Osteoblast (primary cell): ENCODE measurements around the gene HESX1. TPM values are rescaled to one million over a fixed set of nuclear protein-coding genes. Genes with fewer than 3 reads are reported as not detected.

Experiments used
- DNase-seq: peaks from one replicate; pipeline ENCODE4 v3.0.0; 2011; ENCODE audit warnings: low spot score, mixed read lengths; ENCODE audit not compliant: insufficient read length; ENCODE audit errors: missing footprints
- H2AFZ ChIP-seq: 2 replicates; pipeline ENCODE4 v1.6.0; 2011; ENCODE audit warnings: mild to moderate bottlenecking, low read length
- H3K27ac ChIP-seq: 2 replicates; pipeline ENCODE4 v1.5.1; 2011; ENCODE audit warnings: mild to moderate bottlenecking, low read depth, low read length, moderate library complexity
- H3K27me3 ChIP-seq: 2 replicates; pipeline ENCODE4 v1.6.0; 2012; ENCODE audit warnings: mild to moderate bottlenecking, control low read depth, inconsistent platforms, low read length, moderate library complexity; ENCODE audit not compliant: insufficient read depth
- H3K36me3 ChIP-seq: 2 replicates; pipeline ENCODE4 v1.5.1; 2011; ENCODE audit warnings: mild to moderate bottlenecking, low read length, control low read depth, moderate library complexity; ENCODE audit not compliant: insufficient read depth
- H3K4me1 ChIP-seq: 2 replicates; pipeline ENCODE4 v1.5.1; 2011; ENCODE audit warnings: mild to moderate bottlenecking, low read length, control low read depth, moderate library complexity; ENCODE audit not compliant: insufficient read depth
- H3K4me2 ChIP-seq: 2 replicates; pipeline ENCODE4 v1.6.0; 2011; ENCODE audit warnings: mild to moderate bottlenecking, low read length; ENCODE audit not compliant: insufficient read depth
- H3K4me3 ChIP-seq: fragments of 200-600 bp; sonication (generic); 3 replicates; pipeline ENCODE4 v1.5.1; 2012; ENCODE audit warnings: mild to moderate bottlenecking, low read length, inconsistent platforms; ENCODE audit not compliant: insufficient read depth
- H3K79me2 ChIP-seq: 2 replicates; pipeline ENCODE4 v1.6.0; 2012; ENCODE audit warnings: mild to moderate bottlenecking, low read length, control low read depth, inconsistent platforms; ENCODE audit not compliant: insufficient read depth
- H3K9me3 ChIP-seq: 2 replicates; pipeline ENCODE4 v1.5.1; 2011; ENCODE audit warnings: low read depth, low read length, control low read depth
- H4K20me1 ChIP-seq: 2 replicates; pipeline ENCODE4 v1.6.0; 2012; ENCODE audit warnings: mild to moderate bottlenecking, low read length, control low read depth; ENCODE audit not compliant: insufficient read depth
- CTCF ChIP-seq: IDR thresholded peaks from 2 replicates; pipeline ENCODE4 v1.5.1; 2011; ENCODE audit warnings: mild to moderate bottlenecking, low read depth, low read length, moderate library complexity; ENCODE audit errors: extremely low read depth
- total RNA-seq: library from RNA; depleted of rRNA; stranded (reverse); fragments of >200 nt; gene quantifications from 2 replicates; pipeline ENCODE4 v1.2.3, GENCODE V29; 2012

HESX1 gene
- total RNA-seq, 1 donor = 0.72 TPM

- Histone ChIP-seq H3K27ac (no peak overlapping the region), H3K4me3 (no peak overlapping the region)
These were observed 26.1 kb downstream of the HESX1 start for GRCh38 chr3:57173687-57174086.

GRCh38 chr3:57170946-57171345 is 28.8 kb downstream of the HESX1 start:
- H3K4me3 ChIP-seq = no peak overlapping the region
- no peak overlapping the region for H2AFZ ChIP-seq
- H3K27ac ChIP-seq = no peak overlapping the region
- H3K4me1 ChIP-seq = peaks cover 3% of the 10 kb centered on the region
- no peak for TF ChIP-seq CTCF
- H3K79me2 ChIP-seq = no peaks in the 10 kb centered on the region
- no peaks in the 10 kb centered on the region for H4K20me1 ChIP-seq
- DNase-seq = no peak
- no peak overlapping the region for H3K4me2 ChIP-seq
- H3K9me3 ChIP-seq = no peaks in the 10 kb centered on the region
- no peaks in the 10 kb centered on the region for H3K36me3 ChIP-seq
- H3K27me3 ChIP-seq = peaks cover 24% of the 10 kb centered on the region

More at GRCh38 chr3:57173687-57174086, 26.1 kb downstream of the HESX1 start:
- no peak overlapping the region for H2AFZ ChIP-seq
- TF ChIP-seq CTCF = no peak
- H4K20me1 ChIP-seq = no peaks in the 10 kb centered on the region
- no peak overlapping the region for H3K4me2 ChIP-seq
- H3K4me1 ChIP-seq = peaks cover 3% of the 10 kb centered on the region
- peaks cover 12% of the 10 kb centered on the region for H3K27me3 ChIP-seq
- no peaks in the 10 kb centered on the region for H3K36me3 ChIP-seq
- no peaks in the 10 kb centered on the region for H3K9me3 ChIP-seq
- no peak for DNase-seq
- H3K79me2 ChIP-seq = no peaks in the 10 kb centered on the region

- no peaks in the 10 kb centered on the region for H3K36me3 ChIP-seq
- peak; percentile 92 for DNase-seq
- no peak overlapping the region for H3K27ac ChIP-seq
- no peaks in the 10 kb centered on the region for H3K79me2 ChIP-seq
- H2AFZ ChIP-seq = peak overlapping the region; percentile 99
- H3K4me1 ChIP-seq = peaks cover 3% of the 10 kb centered on the region
- no peaks in the 10 kb centered on the region for H3K9me3 ChIP-seq
- H3K27me3 ChIP-seq = peaks cover 27% of the 10 kb centered on the region
- peak; percentile 76 for TF ChIP-seq CTCF
- no peaks in the 10 kb centered on the region for H4K20me1 ChIP-seq
- peak overlapping the region; percentile 91 for H3K4me2 ChIP-seq
- peak overlapping the region; percentile 81 for H3K4me3 ChIP-seq
These were observed 29.7 kb downstream of the HESX1 start for GRCh38 chr3:57169872-57170623.

GRCh38 chr3:57169108-57169507 is 30.7 kb downstream of the HESX1 start:
- TF ChIP-seq CTCF = no peak
- Histone ChIP-seq H3K9me3 (no peaks in the 10 kb centered on the region), H3K27me3 (peaks cover 31% of the 10 kb centered on the region), H3K4me3 (no peak overlapping the region), H2AFZ (no peak overlapping the region), H4K20me1 (no peaks in the 10 kb centered on the region), H3K4me1 (peaks cover 6% of the 10 kb centered on the region), H3K79me2 (no peaks in the 10 kb centered on the region), H3K27ac (no peak overlapping the region), H3K36me3 (no peaks in the 10 kb centered on the region), H3K4me2 (no peak overlapping the region)
- no peak for DNase-seq
